PC-3 (cell line): ENCODE data around the gene SP140.

ENCODE experiments used
- EZH2 ChIP-seq: fragments of 300-600 bp; sonication (generic); IDR thresholded peaks from one replicate; pipeline ENCODE4 v1.6.1; 2017; ENCODE audit warnings: antibody characterized with exemption, mild to moderate bottlenecking, low read length; ENCODE audit not compliant: unreplicated experiment
- EZH2phosphoT487 ChIP-seq: fragments of 300-600 bp; sonication (generic); IDR thresholded peaks from 2 replicates; pipeline ENCODE4 v1.6.1; 2018; ENCODE audit warnings: mild to moderate bottlenecking, antibody characterized with exemption, low read length, borderline replicate concordance
- TF ChIP-seq, protein P1 (sequence below): fragments of 300-600 bp; sonication (generic); conservative IDR thresholded peaks from 2 replicates; pipeline ENCODE4 v1.5.1; 2017; ENCODE audit warnings: antibody characterized with exemption, low read depth, mild to moderate bottlenecking, low read length

DNA sequence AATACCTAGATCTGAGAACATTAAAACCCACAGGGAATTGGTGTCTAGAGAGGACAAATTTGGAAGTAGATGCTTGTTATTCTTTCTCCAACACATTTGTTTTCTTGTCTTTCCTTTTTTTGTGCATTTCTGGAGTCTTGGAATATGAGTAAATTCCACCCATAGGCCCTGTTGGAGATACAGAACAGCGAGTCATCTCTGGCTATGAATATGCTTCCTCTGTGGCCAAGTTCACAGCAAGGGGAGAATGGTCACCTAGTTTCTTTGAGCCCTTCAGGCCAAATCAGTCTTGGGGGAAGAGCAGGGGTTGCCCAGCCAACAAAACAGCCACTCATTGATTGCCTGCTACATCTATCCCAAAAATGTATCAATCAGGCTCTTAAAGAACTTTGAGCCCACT is 132.8 kb downstream of the SP140 start:
- TF ChIP-seq, protein P1, sequence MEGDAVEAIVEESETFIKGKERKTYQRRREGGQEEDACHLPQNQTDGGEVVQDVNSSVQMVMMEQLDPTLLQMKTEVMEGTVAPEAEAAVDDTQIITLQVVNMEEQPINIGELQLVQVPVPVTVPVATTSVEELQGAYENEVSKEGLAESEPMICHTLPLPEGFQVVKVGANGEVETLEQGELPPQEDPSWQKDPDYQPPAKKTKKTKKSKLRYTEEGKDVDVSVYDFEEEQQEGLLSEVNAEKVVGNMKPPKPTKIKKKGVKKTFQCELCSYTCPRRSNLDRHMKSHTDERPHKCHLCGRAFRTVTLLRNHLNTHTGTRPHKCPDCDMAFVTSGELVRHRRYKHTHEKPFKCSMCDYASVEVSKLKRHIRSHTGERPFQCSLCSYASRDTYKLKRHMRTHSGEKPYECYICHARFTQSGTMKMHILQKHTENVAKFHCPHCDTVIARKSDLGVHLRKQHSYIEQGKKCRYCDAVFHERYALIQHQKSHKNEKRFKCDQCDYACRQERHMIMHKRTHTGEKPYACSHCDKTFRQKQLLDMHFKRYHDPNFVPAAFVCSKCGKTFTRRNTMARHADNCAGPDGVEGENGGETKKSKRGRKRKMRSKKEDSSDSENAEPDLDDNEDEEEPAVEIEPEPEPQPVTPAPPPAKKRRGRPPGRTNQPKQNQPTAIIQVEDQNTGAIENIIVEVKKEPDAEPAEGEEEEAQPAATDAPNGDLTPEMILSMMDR, result no peak
- no peak for TF ChIP-seq EZH2phosphoT487
- TF ChIP-seq EZH2, result no peak
